ENCODE data around the gene KLHL2.

Gene KLHL2

DNA sequence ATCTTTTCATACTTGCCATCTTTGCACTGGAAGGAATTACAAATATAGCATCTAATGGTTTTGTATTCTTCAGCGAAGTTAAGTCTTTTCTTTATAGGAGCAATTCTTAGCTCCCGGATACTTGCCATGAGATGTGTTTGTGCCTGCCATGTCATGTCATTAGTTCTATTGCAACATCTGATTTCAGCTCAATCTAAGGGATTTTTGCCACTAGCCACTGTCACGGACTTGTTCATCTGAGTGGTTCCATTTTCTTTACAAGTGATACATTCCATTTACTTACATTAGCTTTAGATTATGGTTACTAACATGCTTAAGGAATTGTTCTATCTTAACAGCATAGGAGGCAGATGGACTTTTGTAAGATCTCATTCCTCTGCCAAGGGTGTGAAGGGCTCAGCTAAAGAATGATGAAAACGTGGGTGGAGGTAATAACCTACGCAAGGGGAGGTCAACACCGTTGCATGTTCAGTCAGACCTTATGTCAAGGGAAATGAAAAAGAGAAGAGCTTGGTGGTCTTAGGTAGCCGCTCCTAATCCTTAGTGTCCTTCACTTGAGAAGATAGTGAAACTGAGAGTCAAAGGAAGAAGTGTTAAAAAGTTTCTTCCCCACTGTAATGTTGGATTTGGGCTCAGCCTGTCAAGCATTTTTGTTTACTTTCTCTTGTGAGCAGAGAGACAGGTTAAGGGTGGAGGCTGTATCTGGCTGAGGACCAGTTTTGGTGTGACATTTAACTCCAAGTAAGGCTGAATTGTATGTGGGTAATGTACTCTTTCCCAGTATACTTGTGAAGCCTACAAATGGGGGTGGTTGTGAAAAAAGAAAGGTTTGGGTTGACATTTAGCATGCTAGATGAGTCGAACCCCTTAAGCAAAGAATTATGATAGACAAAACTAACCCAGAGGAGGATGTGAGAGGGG, 3.6 kb upstream of the KLHL2 start:
- TF ChIP-seq, protein P1, sequence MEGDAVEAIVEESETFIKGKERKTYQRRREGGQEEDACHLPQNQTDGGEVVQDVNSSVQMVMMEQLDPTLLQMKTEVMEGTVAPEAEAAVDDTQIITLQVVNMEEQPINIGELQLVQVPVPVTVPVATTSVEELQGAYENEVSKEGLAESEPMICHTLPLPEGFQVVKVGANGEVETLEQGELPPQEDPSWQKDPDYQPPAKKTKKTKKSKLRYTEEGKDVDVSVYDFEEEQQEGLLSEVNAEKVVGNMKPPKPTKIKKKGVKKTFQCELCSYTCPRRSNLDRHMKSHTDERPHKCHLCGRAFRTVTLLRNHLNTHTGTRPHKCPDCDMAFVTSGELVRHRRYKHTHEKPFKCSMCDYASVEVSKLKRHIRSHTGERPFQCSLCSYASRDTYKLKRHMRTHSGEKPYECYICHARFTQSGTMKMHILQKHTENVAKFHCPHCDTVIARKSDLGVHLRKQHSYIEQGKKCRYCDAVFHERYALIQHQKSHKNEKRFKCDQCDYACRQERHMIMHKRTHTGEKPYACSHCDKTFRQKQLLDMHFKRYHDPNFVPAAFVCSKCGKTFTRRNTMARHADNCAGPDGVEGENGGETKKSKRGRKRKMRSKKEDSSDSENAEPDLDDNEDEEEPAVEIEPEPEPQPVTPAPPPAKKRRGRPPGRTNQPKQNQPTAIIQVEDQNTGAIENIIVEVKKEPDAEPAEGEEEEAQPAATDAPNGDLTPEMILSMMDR (IDR thresholded peaks at IDR 0.05; ENCODE audit: insufficient read depth, low read depth, low read length, missing control alignments), result no peak
- H3K4me3 ChIP-seq (ENCODE audit: low read depth, low read length), result no peak overlapping the region
- DNase-seq (ENCODE audit: low read depth), result no peak

- no peak for DNase-seq (ENCODE audit: low read depth)
- H3K4me3 ChIP-seq (ENCODE audit: low read depth, low read length), result no peak overlapping the region
- TF ChIP-seq, protein P1 (IDR thresholded peaks at IDR 0.05; ENCODE audit: insufficient read depth, low read depth, low read length, missing control alignments), result no peak
These were observed 2.9 kb upstream of the KLHL2 start for GRCh38 chr4:165204462-165204830.

DNA sequence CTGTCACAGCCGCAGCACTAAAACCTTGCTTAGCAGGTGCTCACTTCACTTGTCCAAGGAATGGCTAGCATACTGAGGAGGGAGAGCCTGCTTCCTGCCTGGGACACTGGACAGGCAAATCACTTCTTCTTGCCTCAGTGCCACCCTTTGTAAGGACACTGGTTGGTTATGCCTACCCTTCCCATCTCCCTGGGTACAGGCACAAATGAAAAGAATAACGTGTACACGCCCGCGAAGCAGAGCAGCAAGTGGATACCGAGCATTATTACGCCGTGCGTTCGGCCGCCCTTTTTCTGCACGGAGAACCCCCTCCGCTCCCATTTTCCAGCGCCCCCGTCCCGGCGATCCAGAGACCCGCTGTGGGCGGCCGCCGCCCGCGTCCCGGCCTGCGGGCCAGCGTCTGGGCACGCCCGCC, 338 bp upstream of the KLHL2 start:
- TF ChIP-seq, protein P1 (IDR thresholded peaks at IDR 0.05; ENCODE audit: insufficient read depth, low read depth, low read length, missing control alignments), result no peak
- H3K4me3 ChIP-seq (ENCODE audit: low read depth, low read length), result peak overlapping the region; percentile 65
- peak; percentile 46 for DNase-seq (ENCODE audit: low read depth)

- DNase-seq (ENCODE audit: low read depth), result no peak
- peak overlapping the region; percentile 97 for H3K4me3 ChIP-seq (ENCODE audit: low read depth, low read length)
- TF ChIP-seq, protein P1 (IDR thresholded peaks at IDR 0.05; ENCODE audit: insufficient read depth, low read depth, low read length, missing control alignments), result no peak
These were observed 876 bp downstream of the KLHL2 start for GRCh38 chr4:165208221-165208652.

DNA sequence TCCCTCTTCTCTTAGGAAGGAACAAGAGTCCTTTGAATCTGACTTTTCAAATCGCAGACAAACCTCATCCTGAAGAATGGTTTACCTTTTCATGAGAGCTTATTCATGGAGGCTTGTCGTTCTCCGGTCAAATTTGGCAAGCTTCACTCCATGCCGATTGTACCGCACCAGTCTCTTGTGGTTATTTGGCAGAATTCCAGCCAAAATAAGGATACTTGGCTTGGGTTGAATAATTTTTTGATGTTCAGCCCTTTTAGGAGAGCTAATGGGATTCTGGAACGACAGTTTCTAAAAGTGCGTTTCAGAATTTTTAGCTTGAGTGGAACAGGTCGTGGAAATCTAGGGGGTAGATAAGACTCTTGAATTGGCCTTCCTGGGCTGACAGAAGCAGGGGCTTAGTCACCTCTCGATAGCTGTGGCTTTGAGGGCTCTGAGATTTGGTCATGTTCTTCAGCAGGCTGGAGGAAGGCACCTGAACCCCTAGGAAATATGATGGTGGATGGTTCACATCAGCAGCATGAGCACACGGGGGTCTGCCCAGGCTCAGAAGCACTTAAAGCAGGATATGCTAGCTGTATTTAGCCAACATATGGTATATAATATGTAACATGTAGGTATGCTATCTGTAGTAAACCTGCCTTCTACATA, 1.5 kb downstream of the KLHL2 start:
- TF ChIP-seq, protein P1 (IDR thresholded peaks at IDR 0.05; ENCODE audit: insufficient read depth, low read depth, low read length, missing control alignments), result no peak
- peak overlapping the region; percentile 97; the same call in 1 of the 2 replicates for H3K4me3 ChIP-seq (ENCODE audit: low read depth, low read length)
- DNase-seq (ENCODE audit: low read depth), result peak; percentile 15

DNA sequence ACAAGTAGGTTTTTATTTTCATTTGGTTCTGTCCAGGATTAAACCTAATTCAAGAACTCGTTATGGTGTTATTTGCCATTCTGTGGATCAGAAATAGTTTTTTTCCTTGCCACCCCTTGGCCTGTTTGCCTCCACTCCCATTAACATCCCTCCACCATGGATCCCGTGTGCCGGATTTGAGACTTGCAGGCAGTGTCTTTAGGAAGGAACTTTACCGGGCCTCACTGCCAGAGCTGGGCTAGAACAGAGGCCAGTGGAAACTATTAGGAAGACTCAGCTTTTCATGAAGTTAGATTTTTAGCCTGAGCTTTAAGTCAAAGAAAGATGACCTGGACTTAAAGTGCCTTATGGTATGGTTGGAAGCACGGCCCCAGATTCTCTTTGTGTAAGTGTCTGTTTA, 2.4 kb downstream of the KLHL2 start:
- TF ChIP-seq, protein P1 (IDR thresholded peaks at IDR 0.05; ENCODE audit: insufficient read depth, low read depth, low read length, missing control alignments), result no peak
- H3K4me3 ChIP-seq (ENCODE audit: low read depth, low read length), result no peak overlapping the region
- DNase-seq (ENCODE audit: low read depth), result no peak
